GM23338 (cell line): ENCODE measurements around the gene C1orf56. TPM values are rescaled to one million over a fixed set of nuclear protein-coding genes. Genes with fewer than 3 reads are reported as not detected.

Experiments
- CREB1 ChIP-seq: fragments of 250-450 bp; sonication (Bioruptor Pico); IDR thresholded peaks from 2 replicates; pipeline ENCODE4 v1.5.0; 2020; ENCODE audit warnings: low read depth, mild to moderate bottlenecking, moderate library complexity
- CTCF ChIP-seq, 2 experiments: fragments of 200-600 bp in 1 of 2; sonication (generic) in 1 of 2; conservative IDR thresholded peaks; 2 replicates each; pipeline versions ENCODE4 v1.5.1 to v1.6.1; 2016 to 2017; ENCODE audit warnings: antibody characterized with exemption in 2 of 2, low read depth in 2 of 2, mild to moderate bottlenecking in 2 of 2, moderate library complexity in 1 of 2
- EZH2 ChIP-seq: fragments of 200-600 bp; sonication (generic); IDR thresholded peaks from one replicate; pipeline ENCODE4 v1.8.0; 2017; ENCODE audit warnings: antibody characterized with exemption, mild to moderate bottlenecking, low read depth; ENCODE audit not compliant: unreplicated experiment
- EZH2phosphoT487 ChIP-seq: fragments of 200-600 bp; sonication (generic); IDR thresholded peaks from one replicate; pipeline ENCODE4 v1.8.1; 2018; ENCODE audit warnings: antibody characterized with exemption; ENCODE audit not compliant: unreplicated experiment
- ZNF331 ChIP-seq: fragments of 250-450 bp; sonication (Bioruptor Pico); IDR thresholded peaks from 2 replicates; pipeline ENCODE4 v1.5.0; 2020; ENCODE audit warnings: low read depth, mild to moderate bottlenecking, moderate library complexity
- ZNF462 ChIP-seq: fragments of 250-450 bp; sonication (Bioruptor Pico); IDR thresholded peaks from 2 replicates; pipeline ENCODE4 v1.5.0; 2020; ENCODE audit warnings: mild to moderate bottlenecking, moderate library complexity
- polyA plus RNA-seq: library from polyadenylated mRNA; unstranded; fragments of >200 nt; fragmentation: Nextera tagmentation; extraction: Ambion mirVana; gene quantifications from 2 replicates; pipeline ENCODE4 v1.2.1, GENCODE V29; 2016
- total RNA-seq: library from RNA; depleted of rRNA; stranded (reverse); fragments of >200 nt; shearing (Covaris generic); gene quantifications from 2 replicates; pipeline ENCODE4 v1.2.3, GENCODE V29; 2014
- TF ChIP-seq, protein P1 (sequence below): IDR thresholded peaks from one replicate; pipeline ENCODE4 v1.6.1; 2018; ENCODE audit warnings: antibody characterized with exemption; ENCODE audit not compliant: unreplicated experiment

C1orf56 gene
- total and polyA plus RNA-seq, 2 experiments from 2014 or later, result 3.9 to 27.8 TPM

DNA sequence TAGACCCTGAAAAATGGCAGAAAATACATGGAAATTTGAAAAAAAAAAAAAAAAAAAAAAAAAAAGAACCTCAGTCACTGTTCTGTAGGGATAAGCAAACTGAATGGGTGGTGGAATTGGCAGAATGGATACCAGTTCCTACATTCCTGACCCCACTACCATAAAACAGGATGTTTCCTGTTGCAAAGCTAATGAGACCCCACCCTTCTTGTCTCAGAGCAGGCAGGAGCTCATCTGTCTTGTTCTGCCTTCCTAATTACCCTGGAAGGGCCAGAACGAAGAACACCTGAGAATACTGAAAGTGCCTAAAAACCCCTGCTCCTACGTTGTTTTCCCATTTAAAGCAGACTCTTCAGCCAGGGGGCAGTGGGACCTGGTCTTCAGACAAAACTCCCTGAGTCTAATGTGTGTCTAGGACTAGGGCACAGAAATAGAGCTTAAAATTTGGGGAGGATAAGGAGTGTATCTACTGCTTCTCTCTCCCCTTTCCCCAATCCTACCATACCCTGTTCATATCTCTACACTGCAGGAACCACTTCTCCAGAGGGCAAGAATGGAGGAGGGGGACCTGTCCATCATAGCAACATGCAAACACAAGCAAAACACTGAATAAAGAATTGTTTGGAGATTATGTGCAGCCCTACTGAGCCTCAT lies 3.9 kb downstream of the C1orf56 start (continued):
- no peak for TF ChIP-seq ZNF462 (CRISPR knock-in tag)
- no peak for TF ChIP-seq ZNF331
- TF ChIP-seq, protein P1, sequence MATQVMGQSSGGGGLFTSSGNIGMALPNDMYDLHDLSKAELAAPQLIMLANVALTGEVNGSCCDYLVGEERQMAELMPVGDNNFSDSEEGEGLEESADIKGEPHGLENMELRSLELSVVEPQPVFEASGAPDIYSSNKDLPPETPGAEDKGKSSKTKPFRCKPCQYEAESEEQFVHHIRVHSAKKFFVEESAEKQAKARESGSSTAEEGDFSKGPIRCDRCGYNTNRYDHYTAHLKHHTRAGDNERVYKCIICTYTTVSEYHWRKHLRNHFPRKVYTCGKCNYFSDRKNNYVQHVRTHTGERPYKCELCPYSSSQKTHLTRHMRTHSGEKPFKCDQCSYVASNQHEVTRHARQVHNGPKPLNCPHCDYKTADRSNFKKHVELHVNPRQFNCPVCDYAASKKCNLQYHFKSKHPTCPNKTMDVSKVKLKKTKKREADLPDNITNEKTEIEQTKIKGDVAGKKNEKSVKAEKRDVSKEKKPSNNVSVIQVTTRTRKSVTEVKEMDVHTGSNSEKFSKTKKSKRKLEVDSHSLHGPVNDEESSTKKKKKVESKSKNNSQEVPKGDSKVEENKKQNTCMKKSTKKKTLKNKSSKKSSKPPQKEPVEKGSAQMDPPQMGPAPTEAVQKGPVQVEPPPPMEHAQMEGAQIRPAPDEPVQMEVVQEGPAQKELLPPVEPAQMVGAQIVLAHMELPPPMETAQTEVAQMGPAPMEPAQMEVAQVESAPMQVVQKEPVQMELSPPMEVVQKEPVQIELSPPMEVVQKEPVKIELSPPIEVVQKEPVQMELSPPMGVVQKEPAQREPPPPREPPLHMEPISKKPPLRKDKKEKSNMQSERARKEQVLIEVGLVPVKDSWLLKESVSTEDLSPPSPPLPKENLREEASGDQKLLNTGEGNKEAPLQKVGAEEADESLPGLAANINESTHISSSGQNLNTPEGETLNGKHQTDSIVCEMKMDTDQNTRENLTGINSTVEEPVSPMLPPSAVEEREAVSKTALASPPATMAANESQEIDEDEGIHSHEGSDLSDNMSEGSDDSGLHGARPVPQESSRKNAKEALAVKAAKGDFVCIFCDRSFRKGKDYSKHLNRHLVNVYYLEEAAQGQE, result no peak
- no peak for TF ChIP-seq EZH2phosphoT487
- TF ChIP-seq EZH2, result no peak
- TF ChIP-seq CREB1 (CRISPR knock-in tag), result no peak
- TF ChIP-seq CTCF (conservative IDR thresholded peaks at IDR 0.05; ENCODE audit: low read depth in 2 of 2), result no peak
